ENCODE data around the gene CIB1.

The CIB1 gene

GRCh38 chr15:90227336-90227735, 6.4 kb downstream of the CIB1 start:
- Histone ChIP-seq H3K9ac (ENCODE audit: low read length) (no peak overlapping the region), H3K27me3 (ENCODE audit: control insufficient read depth, insufficient read depth, low read length) (no peaks in the 10 kb centered on the region), H3K27ac (ENCODE audit: low read depth, low read length) (no peak overlapping the region), H3K9me3 (ENCODE audit: control insufficient read depth, insufficient read depth, low read depth, low read length) (no peaks in the 10 kb centered on the region), H3K4me1 (ENCODE audit: control insufficient read depth, insufficient read depth, low read length) (no peaks in the 10 kb centered on the region), H3K36me3 (ENCODE audit: control insufficient read depth, insufficient read depth, low read length) (peaks cover 79% of the 10 kb centered on the region), H3K4me3 (ENCODE audit: low read depth, low read length) (no peak overlapping the region)

GRCh38 chr15:90225504-90226234, 8.1 kb downstream of the CIB1 start:
- H3K4me3 ChIP-seq (ENCODE audit: low read depth, low read length), result no peak overlapping the region
- no peak overlapping the region for H3K9ac ChIP-seq (ENCODE audit: low read length)
- H3K27ac ChIP-seq (ENCODE audit: low read depth, low read length), result no peak overlapping the region
- H3K27me3 ChIP-seq (ENCODE audit: control insufficient read depth, insufficient read depth, low read length), result no peaks in the 10 kb centered on the region
- H3K36me3 ChIP-seq (ENCODE audit: control insufficient read depth, insufficient read depth, low read length), result peaks cover 76% of the 10 kb centered on the region
- peaks cover 4% of the 10 kb centered on the region; the same call in 1 of the 2 replicates for H3K4me1 ChIP-seq (ENCODE audit: control insufficient read depth, insufficient read depth, low read length)
- H3K9me3 ChIP-seq (ENCODE audit: control insufficient read depth, insufficient read depth, low read depth, low read length), result no peaks in the 10 kb centered on the region

DNA sequence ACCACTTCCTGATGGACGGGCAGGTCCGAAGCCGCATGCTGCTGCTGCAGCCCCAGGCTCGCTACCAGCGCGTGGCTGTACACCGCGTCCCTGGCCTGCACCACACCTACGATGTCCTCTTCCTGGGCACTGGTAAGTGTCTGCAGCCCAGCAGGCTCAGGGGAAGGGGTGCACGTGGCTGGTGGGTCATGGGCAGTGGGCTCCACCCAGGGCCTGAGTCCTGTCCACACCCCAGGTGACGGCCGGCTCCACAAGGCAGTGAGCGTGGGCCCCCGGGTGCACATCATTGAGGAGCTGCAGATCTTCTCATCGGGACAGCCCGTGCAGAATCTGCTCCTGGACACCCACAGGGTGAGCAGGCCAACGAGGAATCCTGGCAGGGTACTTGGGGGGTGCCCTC, 8.7 kb downstream of the CIB1 start:
- H3K27ac ChIP-seq (ENCODE audit: low read depth, low read length), result no peak overlapping the region

DNA sequence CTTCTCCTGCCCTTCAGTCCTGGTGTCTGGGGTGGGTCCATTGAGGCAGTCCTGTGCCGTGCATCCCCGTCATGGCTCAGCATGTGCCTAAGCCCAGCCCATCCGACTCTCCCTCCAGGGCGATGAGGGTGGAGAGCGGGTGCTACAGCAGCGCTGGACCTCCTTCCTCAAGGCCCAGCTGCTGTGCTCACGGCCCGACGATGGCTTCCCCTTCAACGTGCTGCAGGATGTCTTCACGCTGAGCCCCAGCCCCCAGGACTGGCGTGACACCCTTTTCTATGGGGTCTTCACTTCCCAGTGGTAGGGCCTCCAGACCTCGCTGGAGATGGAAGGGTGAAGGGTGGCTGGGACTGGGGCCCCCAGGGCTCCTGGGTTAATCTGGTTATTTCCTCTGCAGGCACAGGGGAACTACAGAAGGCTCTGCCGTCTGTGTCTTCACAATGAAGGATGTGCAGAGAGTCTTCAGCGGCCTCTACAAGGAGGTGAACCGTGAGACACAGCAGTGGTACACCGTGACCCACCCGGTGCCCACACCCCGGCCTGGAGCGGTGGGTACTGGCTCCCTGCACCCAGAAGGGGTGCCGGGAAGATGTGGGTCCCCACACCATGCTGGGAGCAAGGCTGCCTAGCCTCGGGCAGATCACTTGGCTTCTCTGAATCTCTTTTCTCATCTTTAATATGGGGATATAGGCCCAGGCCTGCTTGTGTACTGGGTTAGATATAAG, 10.1 kb downstream of the CIB1 start:
- H3K36me3 ChIP-seq (ENCODE audit: control insufficient read depth, insufficient read depth, low read length), result peaks cover 58% of the 10 kb centered on the region

More for the DNA sequence above, 8.7 kb downstream of the CIB1 start:
- no peaks in the 10 kb centered on the region for H3K9me3 ChIP-seq (ENCODE audit: control insufficient read depth, insufficient read depth, low read depth, low read length)
- peaks cover 4% of the 10 kb centered on the region; the same call in 1 of the 2 replicates for H3K4me1 ChIP-seq (ENCODE audit: control insufficient read depth, insufficient read depth, low read length)
- no peak overlapping the region for H3K4me3 ChIP-seq (ENCODE audit: low read depth, low read length)
- peaks cover 72% of the 10 kb centered on the region for H3K36me3 ChIP-seq (ENCODE audit: control insufficient read depth, insufficient read depth, low read length)
- no peak overlapping the region for H3K9ac ChIP-seq (ENCODE audit: low read length)
- H3K27me3 ChIP-seq (ENCODE audit: control insufficient read depth, insufficient read depth, low read length), result no peaks in the 10 kb centered on the region

GRCh38 chr15:90222547-90222946, 11.2 kb downstream of the CIB1 start:
- no peak overlapping the region for H3K9ac ChIP-seq (ENCODE audit: low read length)
- H3K27ac ChIP-seq (ENCODE audit: low read depth, low read length), result no peak overlapping the region
- peaks cover 55% of the 10 kb centered on the region for H3K36me3 ChIP-seq (ENCODE audit: control insufficient read depth, insufficient read depth, low read length)
- no peaks in the 10 kb centered on the region for H3K27me3 ChIP-seq (ENCODE audit: control insufficient read depth, insufficient read depth, low read length)
- peaks cover 7% of the 10 kb centered on the region; the same call in 1 of the 2 replicates for H3K4me1 ChIP-seq (ENCODE audit: control insufficient read depth, insufficient read depth, low read length)
- H3K9me3 ChIP-seq (ENCODE audit: control insufficient read depth, insufficient read depth, low read depth, low read length), result no peaks in the 10 kb centered on the region
- no peak overlapping the region for H3K4me3 ChIP-seq (ENCODE audit: low read depth, low read length)

More for the DNA sequence above, 10.1 kb downstream of the CIB1 start:
- Histone ChIP-seq H3K27me3 (ENCODE audit: control insufficient read depth, insufficient read depth, low read length) (no peaks in the 10 kb centered on the region), H3K27ac (ENCODE audit: low read depth, low read length) (no peak overlapping the region), H3K4me1 (ENCODE audit: control insufficient read depth, insufficient read depth, low read length) (peaks cover 7% of the 10 kb centered on the region; the same call in 1 of the 2 replicates), H3K9me3 (ENCODE audit: control insufficient read depth, insufficient read depth, low read depth, low read length) (no peaks in the 10 kb centered on the region), H3K9ac (ENCODE audit: low read length) (no peak overlapping the region), H3K4me3 (ENCODE audit: low read depth, low read length) (no peak overlapping the region)

DNA sequence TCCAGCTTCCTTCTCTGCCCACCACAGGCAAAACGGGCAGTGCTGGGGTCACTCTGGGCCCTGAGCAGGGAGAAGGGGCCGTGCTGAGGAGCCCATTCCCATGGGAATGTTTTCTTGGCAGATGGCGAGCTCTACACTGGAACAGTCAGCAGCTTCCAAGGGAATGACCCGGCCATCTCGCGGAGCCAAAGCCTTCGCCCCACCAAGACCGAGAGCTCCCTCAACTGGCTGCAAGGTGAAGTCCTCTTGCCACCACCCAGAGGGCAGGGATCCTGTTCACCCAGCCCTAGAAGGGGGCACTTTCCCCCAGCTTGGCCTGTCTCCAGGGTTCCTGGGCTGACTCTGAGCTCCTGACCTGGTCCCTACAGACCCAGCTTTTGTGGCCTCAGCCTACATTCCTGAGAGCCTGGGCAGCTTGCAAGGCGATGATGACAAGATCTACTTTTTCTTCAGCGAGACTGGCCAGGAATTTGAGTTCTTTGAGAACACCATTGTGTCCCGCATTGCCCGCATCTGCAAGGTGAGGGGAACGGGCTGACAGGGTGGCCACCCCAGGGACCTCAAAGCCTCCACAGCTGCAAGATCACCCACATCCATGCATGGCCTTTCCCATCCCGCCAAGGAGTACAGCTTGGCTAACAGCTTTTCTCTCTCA, 12.4 kb downstream of the CIB1 start:
- no peak overlapping the region for H3K4me3 ChIP-seq (ENCODE audit: low read depth, low read length)
- H3K27ac ChIP-seq (ENCODE audit: low read depth, low read length), result no peak overlapping the region
- H3K9ac ChIP-seq (ENCODE audit: low read length), result no peak overlapping the region
- peaks cover 7% of the 10 kb centered on the region; the same call in 1 of the 2 replicates for H3K4me1 ChIP-seq (ENCODE audit: control insufficient read depth, insufficient read depth, low read length)
- no peaks in the 10 kb centered on the region for H3K9me3 ChIP-seq (ENCODE audit: control insufficient read depth, insufficient read depth, low read depth, low read length)
- H3K36me3 ChIP-seq (ENCODE audit: control insufficient read depth, insufficient read depth, low read length), result peaks cover 49% of the 10 kb centered on the region
- no peaks in the 10 kb centered on the region for H3K27me3 ChIP-seq (ENCODE audit: control insufficient read depth, insufficient read depth, low read length)

DNA sequence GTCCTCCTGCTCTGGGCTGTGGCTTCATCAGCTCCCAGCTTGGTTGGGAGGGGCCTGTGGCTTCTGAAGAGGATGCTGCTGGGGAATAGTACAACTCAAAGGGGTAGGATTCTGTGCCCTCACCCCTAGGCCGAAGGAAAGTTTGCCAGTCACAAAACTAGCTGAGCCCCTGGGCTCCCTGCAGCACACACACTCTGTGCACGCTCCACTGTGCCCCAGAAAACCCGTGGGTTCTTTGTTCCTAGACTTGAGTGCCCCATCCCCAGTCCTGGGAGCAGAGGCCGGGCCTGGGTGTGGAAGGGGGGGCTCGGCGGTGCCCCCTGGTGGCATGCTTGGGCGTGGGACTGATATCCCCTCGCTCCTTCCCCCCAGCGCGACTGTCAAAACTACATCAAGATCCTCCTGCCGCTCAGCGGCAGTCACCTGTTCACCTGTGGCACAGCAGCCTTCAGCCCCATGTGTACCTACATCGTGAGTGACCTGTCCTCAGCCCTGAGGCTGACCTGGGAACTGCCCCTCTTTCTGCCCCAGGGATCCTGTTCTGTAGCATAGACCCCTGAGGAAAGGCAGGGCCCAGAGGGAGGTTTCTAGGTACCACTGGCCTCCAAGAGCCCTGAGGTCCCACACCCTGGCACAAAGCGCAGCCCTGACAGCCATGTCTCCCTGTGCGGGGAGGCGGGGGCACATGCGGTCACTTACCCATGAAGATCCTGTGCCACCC, 14.2 kb downstream of the CIB1 start:
- H3K36me3 ChIP-seq (ENCODE audit: control insufficient read depth, insufficient read depth, low read length), result peaks cover 32% of the 10 kb centered on the region

DNA sequence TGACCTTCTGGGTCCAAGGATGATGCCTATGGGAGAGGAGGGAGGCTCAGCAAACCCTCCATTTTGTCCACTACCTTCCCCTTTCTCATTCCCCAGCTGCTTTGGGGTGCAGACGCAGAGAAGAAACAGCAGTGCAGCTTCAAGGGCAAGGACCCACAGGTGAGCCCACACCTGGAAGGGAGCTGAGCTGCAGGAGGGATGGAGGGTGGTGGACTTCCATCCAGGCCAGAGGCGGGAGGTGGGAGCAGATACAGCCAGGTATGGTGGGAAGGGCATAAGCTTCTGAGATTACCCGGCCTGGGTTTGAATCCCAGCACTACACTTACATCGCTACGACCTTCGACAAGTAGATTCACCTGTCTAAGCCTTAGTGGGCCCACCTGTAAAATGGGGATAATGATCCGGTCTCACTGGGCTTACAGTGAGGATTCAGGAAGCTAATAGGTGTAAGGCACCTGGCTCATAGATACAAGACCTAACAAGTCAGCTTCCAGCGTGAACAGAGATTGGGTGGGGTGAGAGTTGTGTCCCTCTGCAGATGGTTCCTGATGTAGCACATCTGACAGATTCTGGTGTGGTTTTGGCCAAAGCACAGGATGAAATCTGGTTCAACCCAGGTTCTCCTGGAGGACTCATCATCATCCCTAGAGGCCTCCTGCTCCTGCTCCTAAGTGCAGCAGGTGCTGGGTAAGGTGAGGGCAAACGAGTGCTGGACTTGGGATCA, 15.9 kb downstream of the CIB1 start:
- Histone ChIP-seq H3K27ac (ENCODE audit: low read depth, low read length) (no peak overlapping the region), H3K9ac (ENCODE audit: low read length) (no peak overlapping the region), H3K36me3 (ENCODE audit: control insufficient read depth, insufficient read depth, low read length) (peaks cover 15% of the 10 kb centered on the region), H3K4me3 (ENCODE audit: low read depth, low read length) (no peak overlapping the region), H3K9me3 (ENCODE audit: control insufficient read depth, insufficient read depth, low read depth, low read length) (no peaks in the 10 kb centered on the region), H3K4me1 (ENCODE audit: control insufficient read depth, insufficient read depth, low read length) (peaks cover 13% of the 10 kb centered on the region; the same call in 1 of the 2 replicates), H3K27me3 (ENCODE audit: control insufficient read depth, insufficient read depth, low read length) (no peaks in the 10 kb centered on the region)

More for the DNA sequence above, 14.2 kb downstream of the CIB1 start:
- H3K4me3 ChIP-seq (ENCODE audit: low read depth, low read length), result no peak overlapping the region
- H3K27me3 ChIP-seq (ENCODE audit: control insufficient read depth, insufficient read depth, low read length), result no peaks in the 10 kb centered on the region
- no peak overlapping the region for H3K27ac ChIP-seq (ENCODE audit: low read depth, low read length)
- H3K4me1 ChIP-seq (ENCODE audit: control insufficient read depth, insufficient read depth, low read length), result peaks cover 7% of the 10 kb centered on the region; the same call in 1 of the 2 replicates
- H3K9ac ChIP-seq (ENCODE audit: low read length), result no peak overlapping the region
- no peaks in the 10 kb centered on the region for H3K9me3 ChIP-seq (ENCODE audit: control insufficient read depth, insufficient read depth, low read depth, low read length)

GRCh38 chr15:90214553-90215196, 19.1 kb downstream of the CIB1 start:
- Histone ChIP-seq H3K36me3 (ENCODE audit: control insufficient read depth, insufficient read depth, low read length) (peaks cover 11% of the 10 kb centered on the region), H3K27ac (ENCODE audit: low read depth, low read length) (no peak overlapping the region)

GRCh38 chr15:90213818-90214204, 19.9 kb downstream of the CIB1 start:
- Histone ChIP-seq H3K4me1 (ENCODE audit: control insufficient read depth, insufficient read depth, low read length) (peaks cover 16% of the 10 kb centered on the region; the same call in 1 of the 2 replicates), H3K36me3 (ENCODE audit: control insufficient read depth, insufficient read depth, low read length) (peaks cover 14% of the 10 kb centered on the region), H3K27me3 (ENCODE audit: control insufficient read depth, insufficient read depth, low read length) (no peaks in the 10 kb centered on the region), H3K27ac (ENCODE audit: low read depth, low read length) (no peak overlapping the region), H3K9ac (ENCODE audit: low read length) (no peak overlapping the region), H3K9me3 (ENCODE audit: control insufficient read depth, insufficient read depth, low read depth, low read length) (no peaks in the 10 kb centered on the region), H3K4me3 (ENCODE audit: low read depth, low read length) (no peak overlapping the region)

More at GRCh38 chr15:90214553-90215196, 19.1 kb downstream of the CIB1 start:
- Histone ChIP-seq H3K9me3 (ENCODE audit: control insufficient read depth, insufficient read depth, low read depth, low read length) (no peaks in the 10 kb centered on the region), H3K4me1 (ENCODE audit: control insufficient read depth, insufficient read depth, low read length) (peaks cover 19% of the 10 kb centered on the region; the same call in 1 of the 2 replicates), H3K27me3 (ENCODE audit: control insufficient read depth, insufficient read depth, low read length) (no peaks in the 10 kb centered on the region), H3K4me3 (ENCODE audit: low read depth, low read length) (no peak overlapping the region), H3K9ac (ENCODE audit: low read length) (no peak overlapping the region)

All from HUES6 (cell line).